GM23338 (cell line): ENCODE results near the gene COLEC12. TPM values are rescaled to one million over a fixed set of nuclear protein-coding genes. Genes with fewer than 3 reads are reported as not detected.

ENCODE experiments used
- ATAC-seq: fragments of 200-7000 bp; cut with Tn5 transposase; 3 replicates; pipeline ENCODE4 v1.9.1; 2020
- DNase-seq: peaks from one replicate; pipeline ENCODE4 v3.0.0-alpha.2; 2015; ENCODE audit warnings: low spot score
- H2AFZ ChIP-seq: fragments of 200-600 bp; sonication (generic); 2 replicates; pipeline ENCODE4 v1.8.0; 2016; ENCODE audit warnings: antibody characterized with exemption, mild to moderate bottlenecking, moderate library complexity
- H3F3A ChIP-seq: fragments of 200-600 bp; sonication (generic); replicated peaks from 2 replicates; pipeline ENCODE4 v1.8.0; 2017; ENCODE audit warnings: antibody characterized with exemption, mixed run types, low read depth
- H3K27ac ChIP-seq: fragments of 200-600 bp; sonication (generic); 2 replicates; pipeline ENCODE4 v1.6.1; 2016; ENCODE audit warnings: low read depth
- H3K27me3 ChIP-seq: fragments of 200-600 bp; sonication (generic); 2 replicates; pipeline ENCODE4 v1.8.0; 2016; ENCODE audit warnings: mild to moderate bottlenecking, mixed run types, moderate library complexity; ENCODE audit not compliant: insufficient read depth
- H3K36me3 ChIP-seq: fragments of 200-600 bp; sonication (generic); 2 replicates; pipeline ENCODE4 v1.8.0; 2016; ENCODE audit warnings: mild to moderate bottlenecking; ENCODE audit not compliant: insufficient read depth
- H3K4me1 ChIP-seq: fragments of 200-600 bp; sonication (generic); 2 replicates; pipeline ENCODE4 v1.8.0; 2016; ENCODE audit warnings: mild to moderate bottlenecking, moderate library complexity; ENCODE audit not compliant: insufficient read depth
- H3K4me2 ChIP-seq: fragments of 200-600 bp; sonication (generic); 2 replicates; pipeline ENCODE4 v1.7.1; 2017; ENCODE audit warnings: mixed run types
- H3K4me3 ChIP-seq: fragments of 200-600 bp; sonication (generic); 2 replicates; pipeline ENCODE4 v1.6.1; 2016; ENCODE audit warnings: mixed run types
- H3K79me2 ChIP-seq: fragments of 200-600 bp; sonication (generic); replicated peaks from 2 replicates; pipeline ENCODE4 v1.8.0; 2017; ENCODE audit warnings: mild to moderate bottlenecking; ENCODE audit not compliant: insufficient read depth
- H3K9me2 ChIP-seq: fragments of 200-600 bp; sonication (generic); 2 replicates; pipeline ENCODE4 v1.8.0; 2017; ENCODE audit not compliant: insufficient read depth
- H4K20me1 ChIP-seq: fragments of 200-600 bp; sonication (generic); replicated peaks from 2 replicates; pipeline ENCODE4 v1.8.0; 2017; ENCODE audit warnings: mild to moderate bottlenecking; ENCODE audit not compliant: insufficient read depth
- H3K27ac Mint-ChIP-seq: 2 replicates; pipeline ENCODE4 v1.8.0; 2020; ENCODE audit warnings: inconsistent platforms, mild to moderate bottlenecking, moderate library complexity, mixed read lengths
- H3K27me3 Mint-ChIP-seq: 3 replicates; pipeline ENCODE4 v1.8.0; 2022; ENCODE audit warnings: low read depth, mild to moderate bottlenecking, moderate library complexity, mixed read lengths, inconsistent platforms; ENCODE audit not compliant: insufficient read depth, poor library complexity
- H3K36me3 Mint-ChIP-seq: 3 replicates; pipeline ENCODE4 v1.8.0; 2021; ENCODE audit warnings: low read depth, mild to moderate bottlenecking, inconsistent platforms, moderate library complexity, mixed read lengths
- H3K4me1 Mint-ChIP-seq: 3 replicates; pipeline ENCODE4 v1.8.0; 2020; ENCODE audit warnings: mild to moderate bottlenecking, inconsistent platforms, mixed read lengths
- H3K4me3 Mint-ChIP-seq: 3 replicates; pipeline ENCODE4 v1.8.0; 2021; ENCODE audit warnings: moderate library complexity, mild to moderate bottlenecking, inconsistent platforms, mixed read lengths
- H3K9me3 Mint-ChIP-seq: 3 replicates; pipeline ENCODE4 v1.8.0; 2020; ENCODE audit warnings: moderate library complexity, mild to moderate bottlenecking, inconsistent platforms, mixed read lengths
- CREB1 ChIP-seq: fragments of 250-450 bp; sonication (Bioruptor Pico); IDR thresholded peaks from 2 replicates; pipeline ENCODE4 v1.5.0; 2020; ENCODE audit warnings: low read depth, mild to moderate bottlenecking, moderate library complexity
- EZH2 ChIP-seq: fragments of 200-600 bp; sonication (generic); IDR thresholded peaks from one replicate; pipeline ENCODE4 v1.8.0; 2017; ENCODE audit warnings: antibody characterized with exemption, mild to moderate bottlenecking, low read depth; ENCODE audit not compliant: unreplicated experiment
- EZH2phosphoT487 ChIP-seq: fragments of 200-600 bp; sonication (generic); IDR thresholded peaks from one replicate; pipeline ENCODE4 v1.8.1; 2018; ENCODE audit warnings: antibody characterized with exemption; ENCODE audit not compliant: unreplicated experiment
- JUNB ChIP-seq: IDR thresholded peaks from one replicate; pipeline ENCODE4 v1.6.1; 2016; ENCODE audit warnings: antibody characterized with exemption; ENCODE audit not compliant: unreplicated experiment
- NANOG ChIP-seq: IDR thresholded peaks from 2 replicates; pipeline ENCODE4 v1.6.1; 2016; ENCODE audit warnings: antibody characterized with exemption, borderline replicate concordance
- POLR2AphosphoS5 ChIP-seq: IDR thresholded peaks from 2 replicates; pipeline ENCODE4 v1.6.1; 2016; ENCODE audit warnings: antibody characterized with exemption, low read depth
- REST ChIP-seq: IDR thresholded peaks from one replicate; pipeline ENCODE4 v1.6.1; 2018; ENCODE audit warnings: antibody characterized with exemption; ENCODE audit not compliant: unreplicated experiment
- STAT1 ChIP-seq: IDR thresholded peaks from one replicate; pipeline ENCODE4 v1.6.1; 2016; ENCODE audit warnings: antibody characterized with exemption; ENCODE audit not compliant: unreplicated experiment
- ZNF114 ChIP-seq: fragments of 250-450 bp; sonication (Bioruptor Pico); IDR thresholded peaks from 2 replicates; pipeline ENCODE4 v1.5.0; 2020; ENCODE audit warnings: mild to moderate bottlenecking, moderate library complexity
- ZNF331 ChIP-seq: fragments of 250-450 bp; sonication (Bioruptor Pico); IDR thresholded peaks from 2 replicates; pipeline ENCODE4 v1.5.0; 2020; ENCODE audit warnings: low read depth, mild to moderate bottlenecking, moderate library complexity
- ZNF462 ChIP-seq: fragments of 250-450 bp; sonication (Bioruptor Pico); IDR thresholded peaks from 2 replicates; pipeline ENCODE4 v1.5.0; 2020; ENCODE audit warnings: mild to moderate bottlenecking, moderate library complexity
- polyA plus RNA-seq: library from polyadenylated mRNA; unstranded; fragments of >200 nt; fragmentation: Nextera tagmentation; extraction: Ambion mirVana; gene quantifications from 2 replicates; pipeline ENCODE4 v1.2.1, GENCODE V29; 2016
- total RNA-seq: library from RNA; depleted of rRNA; stranded (reverse); fragments of >200 nt; shearing (Covaris generic); gene quantifications from 2 replicates; pipeline ENCODE4 v1.2.3, GENCODE V29; 2014
- TF ChIP-seq, protein P1 (sequence below), 2 experiments: fragments of 200-600 bp in 1 of 2; sonication (generic) in 1 of 2; conservative IDR thresholded peaks; 2 replicates each; pipeline versions ENCODE4 v1.5.1 to v1.6.1; 2016 to 2017; ENCODE audit warnings: antibody characterized with exemption in 2 of 2, low read depth in 2 of 2, mild to moderate bottlenecking in 2 of 2, moderate library complexity in 1 of 2
- TF ChIP-seq, protein P2 (sequence below): IDR thresholded peaks from 2 replicates; pipeline ENCODE4 v1.6.1; 2016; ENCODE audit warnings: antibody characterized with exemption

COLEC12 gene
- total and polyA plus RNA-seq, 2 experiments from 2014 or later: 1.1 to 3.2 TPM

GRCh38 chr18:407626-408224, 92.8 kb downstream of the COLEC12 start:
- Mint-ChIP-seq H3K4me1 (no peaks in the 10 kb centered on the region), H3K36me3 (peaks cover 12% of the 10 kb centered on the region)
- TF ChIP-seq REST (no peak), ZNF114 (no peak), ZNF331 (CRISPR knock-in tag) (no peak), EZH2phosphoT487 (no peak), NANOG (no peak), ZNF462 (no peak), JUNB (no peak), STAT1 (no peak), POLR2AphosphoS5 (no peak), CREB1 (CRISPR knock-in tag) (no peak), EZH2 (no peak)
- TF ChIP-seq, protein P1, sequence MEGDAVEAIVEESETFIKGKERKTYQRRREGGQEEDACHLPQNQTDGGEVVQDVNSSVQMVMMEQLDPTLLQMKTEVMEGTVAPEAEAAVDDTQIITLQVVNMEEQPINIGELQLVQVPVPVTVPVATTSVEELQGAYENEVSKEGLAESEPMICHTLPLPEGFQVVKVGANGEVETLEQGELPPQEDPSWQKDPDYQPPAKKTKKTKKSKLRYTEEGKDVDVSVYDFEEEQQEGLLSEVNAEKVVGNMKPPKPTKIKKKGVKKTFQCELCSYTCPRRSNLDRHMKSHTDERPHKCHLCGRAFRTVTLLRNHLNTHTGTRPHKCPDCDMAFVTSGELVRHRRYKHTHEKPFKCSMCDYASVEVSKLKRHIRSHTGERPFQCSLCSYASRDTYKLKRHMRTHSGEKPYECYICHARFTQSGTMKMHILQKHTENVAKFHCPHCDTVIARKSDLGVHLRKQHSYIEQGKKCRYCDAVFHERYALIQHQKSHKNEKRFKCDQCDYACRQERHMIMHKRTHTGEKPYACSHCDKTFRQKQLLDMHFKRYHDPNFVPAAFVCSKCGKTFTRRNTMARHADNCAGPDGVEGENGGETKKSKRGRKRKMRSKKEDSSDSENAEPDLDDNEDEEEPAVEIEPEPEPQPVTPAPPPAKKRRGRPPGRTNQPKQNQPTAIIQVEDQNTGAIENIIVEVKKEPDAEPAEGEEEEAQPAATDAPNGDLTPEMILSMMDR (conservative IDR thresholded peaks at IDR 0.05; ENCODE audit: low read depth in 2 of 2): no peak
- TF ChIP-seq, protein P2, sequence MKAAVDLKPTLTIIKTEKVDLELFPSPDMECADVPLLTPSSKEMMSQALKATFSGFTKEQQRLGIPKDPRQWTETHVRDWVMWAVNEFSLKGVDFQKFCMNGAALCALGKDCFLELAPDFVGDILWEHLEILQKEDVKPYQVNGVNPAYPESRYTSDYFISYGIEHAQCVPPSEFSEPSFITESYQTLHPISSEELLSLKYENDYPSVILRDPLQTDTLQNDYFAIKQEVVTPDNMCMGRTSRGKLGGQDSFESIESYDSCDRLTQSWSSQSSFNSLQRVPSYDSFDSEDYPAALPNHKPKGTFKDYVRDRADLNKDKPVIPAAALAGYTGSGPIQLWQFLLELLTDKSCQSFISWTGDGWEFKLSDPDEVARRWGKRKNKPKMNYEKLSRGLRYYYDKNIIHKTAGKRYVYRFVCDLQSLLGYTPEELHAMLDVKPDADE: no peak

More at GRCh38 chr18:407626-408224, 92.8 kb downstream of the COLEC12 start:
- H3K27ac ChIP-seq: no peak overlapping the region
- no peaks in the 10 kb centered on the region for H4K20me1 ChIP-seq
- DNase-seq (no peak), ATAC-seq (no peak)
- H3K9me2 ChIP-seq: peaks cover 5% of the 10 kb centered on the region; the same call in 1 of the 2 replicates
- no peak overlapping the region for H3K4me2 ChIP-seq
- no peak overlapping the region for H2AFZ ChIP-seq
- peaks cover 20% of the 10 kb centered on the region for H3K9me3 Mint-ChIP-seq
- H3K4me3 Mint-ChIP-seq: no peak overlapping the region
- no peak overlapping the region for H3K27ac Mint-ChIP-seq
- no peaks in the 10 kb centered on the region for H3K27me3 ChIP-seq
- no peak overlapping the region for H3K4me3 ChIP-seq
- peaks cover 1% of the 10 kb centered on the region for H3K27me3 Mint-ChIP-seq
- H3F3A ChIP-seq: no peaks in the 10 kb centered on the region
- no peaks in the 10 kb centered on the region for H3K4me1 ChIP-seq
- H3K79me2 ChIP-seq: no peaks in the 10 kb centered on the region
- H3K36me3 ChIP-seq: no peaks in the 10 kb centered on the region
